GM13976 (cell line): ENCODE results near the gene ACSF3.

Source experiments
- DNase-seq: peaks from one replicate; pipeline ENCODE4 v3.0.0; 2012; ENCODE audit warnings: low spot score
- CTCF ChIP-seq: IDR thresholded peaks from 2 replicates; pipeline ENCODE4 v1.5.1; 2012; ENCODE audit warnings: borderline replicate concordance, mild to moderate bottlenecking; ENCODE audit not compliant: insufficient read depth; ENCODE audit errors: extremely low read depth, missing control alignments, control extremely low read depth
- in situ Hi-C: fragments of 300-500 bp; cut with MboI; formaldehyde crosslinking; loops from one replicate; pipeline ENCODE4 v1.12.0; 2022; ENCODE audit warnings: low sequenced_read_pairs, mixed read lengths, inconsistent platforms; ENCODE audit not compliant: unreplicated experiment

The ACSF3 gene

GRCh38 chr16:89079434-89079980, 14.1 kb upstream of the ACSF3 start:
- in situ Hi-C loops = no loop called here
- DNase-seq = no peak

GRCh38 chr16:89080196-89080853, 13.3 kb upstream of the ACSF3 start:
- in situ Hi-C loops = no loop called here
- no peak for DNase-seq
- TF ChIP-seq CTCF = no peak

More at GRCh38 chr16:89079434-89079980, 14.1 kb upstream of the ACSF3 start:
- no peak for TF ChIP-seq CTCF

- TF ChIP-seq CTCF = no peak
- in situ Hi-C loops = no loop called here
- no peak for DNase-seq
Observed at GRCh38 chr16:89081556-89081955, 12.1 kb upstream of the ACSF3 start.

GRCh38 chr16:89084411-89084810, 9.2 kb upstream of the ACSF3 start:
- in situ Hi-C loops = no loop called here
- DNase-seq = no peak
- TF ChIP-seq CTCF = no peak

- no peak for DNase-seq
- in situ Hi-C loops = no loop called here
- TF ChIP-seq CTCF = no peak
Observed at GRCh38 chr16:89084814-89085612, 8.6 kb upstream of the ACSF3 start.

GRCh38 chr16:89085755-89086154, 7.9 kb upstream of the ACSF3 start:
- in situ Hi-C loops = no loop called here
- DNase-seq = no peak
- TF ChIP-seq CTCF = no peak
